Stimulated activated CD8-positive, alpha-beta memory T cell treated with anti-CD3 and anti-CD28 coated beads, Interleukin-12 subunit alpha, Interleukin-12 subunit beta, amount 100 ng/mL, for 1 hour (primary cell): Measurements from ENCODE around the gene CDH4.

ENCODE experiments used
- DNase-seq: peaks from one replicate; pipeline ENCODE4 v3.0.0-alpha.2; 2020; ENCODE audit warnings: low read depth

Gene CDH4

GRCh38 chr20:61754976-61755778, 503.1 kb downstream of the CDH4 start:
- no peak for DNase-seq

- DNase-seq, result no peak
These were observed 504.1 kb downstream of the CDH4 start for GRCh38 chr20:61755971-61756845.

GRCh38 chr20:61756966-61757677, 505.1 kb downstream of the CDH4 start:
- no peak for DNase-seq

GRCh38 chr20:61757678-61758563, 505.9 kb downstream of the CDH4 start:
- DNase-seq, result no peak

GRCh38 chr20:61758564-61759200, 506.6 kb downstream of the CDH4 start:
- DNase-seq, result no peak

GRCh38 chr20:61759286-61760065, 507.4 kb downstream of the CDH4 start:
- no peak for DNase-seq

GRCh38 chr20:61760321-61760720, 508.3 kb downstream of the CDH4 start:
- no peak for DNase-seq

- DNase-seq, result no peak
These were observed 508.7 kb downstream of the CDH4 start for GRCh38 chr20:61760731-61761130.

GRCh38 chr20:61761453-61762166, 509.5 kb downstream of the CDH4 start:
- no peak for DNase-seq

GRCh38 chr20:61762167-61762710, 510.2 kb downstream of the CDH4 start:
- no peak for DNase-seq

GRCh38 chr20:61762886-61763739, 511.1 kb downstream of the CDH4 start:
- DNase-seq, result no peak

- no peak for DNase-seq
These were observed 511.8 kb downstream of the CDH4 start for GRCh38 chr20:61763740-61764400.

- DNase-seq, result no peak
These were observed 512.5 kb downstream of the CDH4 start for GRCh38 chr20:61764471-61765025.

GRCh38 chr20:61765081-61765870, 513.2 kb downstream of the CDH4 start:
- no peak for DNase-seq

GRCh38 chr20:61765871-61766654, 514.0 kb downstream of the CDH4 start:
- DNase-seq, result no peak
